ENCODE results near the gene SDK1. TPM values are rescaled to one million over a fixed set of nuclear protein-coding genes. Genes with fewer than 3 reads are reported as not detected.

Gene SDK1
- total RNA-seq, 1 donor = 0.36 TPM

GRCh38 chr7:3386423-3387190 lies 85.6 kb downstream of the SDK1 start:
- Histone ChIP-seq H3K4me1 (ENCODE audit: insufficient read depth, low read length) (no peaks in the 10 kb centered on the region), H3K4me2 (ENCODE audit: insufficient read depth, low read length) (no peak overlapping the region), H3K4me3 (ENCODE audit: insufficient read depth, low read length) (no peak overlapping the region), H3K79me2 (ENCODE audit: insufficient read depth, low read length) (no peaks in the 10 kb centered on the region), H2AFZ (ENCODE audit: low read length) (no peak overlapping the region), H3K27me3 (ENCODE audit: insufficient read depth, low read length) (no peaks in the 10 kb centered on the region), H4K20me1 (ENCODE audit: insufficient read depth, low read length) (no peaks in the 10 kb centered on the region), H3K9me3 (ENCODE audit: low read depth, low read length) (no peaks in the 10 kb centered on the region), H3K27ac (ENCODE audit: low read depth, low read length) (no peak overlapping the region), H3K36me3 (ENCODE audit: insufficient read depth, low read length) (no peaks in the 10 kb centered on the region)
- TF ChIP-seq CTCF (IDR thresholded peaks at IDR 0.05; ENCODE audit: extremely low read depth, low read depth, low read length) = no peak
- no peak for DNase-seq (ENCODE audit: insufficient read length, low spot score, missing footprints)

- H2AFZ ChIP-seq (ENCODE audit: low read length) = no peak overlapping the region
- TF ChIP-seq CTCF (IDR thresholded peaks at IDR 0.05; ENCODE audit: extremely low read depth, low read depth, low read length) = no peak
- H3K4me2 ChIP-seq (ENCODE audit: insufficient read depth, low read length) = no peak overlapping the region
- H3K36me3 ChIP-seq (ENCODE audit: insufficient read depth, low read length) = no peaks in the 10 kb centered on the region
- no peak overlapping the region for H3K4me3 ChIP-seq (ENCODE audit: insufficient read depth, low read length)
- H3K79me2 ChIP-seq (ENCODE audit: insufficient read depth, low read length) = no peaks in the 10 kb centered on the region
- peaks cover 2% of the 10 kb centered on the region for H3K9me3 ChIP-seq (ENCODE audit: low read depth, low read length)
- no peaks in the 10 kb centered on the region for H4K20me1 ChIP-seq (ENCODE audit: insufficient read depth, low read length)
- no peaks in the 10 kb centered on the region for H3K4me1 ChIP-seq (ENCODE audit: insufficient read depth, low read length)
- no peaks in the 10 kb centered on the region for H3K27me3 ChIP-seq (ENCODE audit: insufficient read depth, low read length)
- H3K27ac ChIP-seq (ENCODE audit: low read depth, low read length) = no peak overlapping the region
- DNase-seq (ENCODE audit: insufficient read length, low spot score, missing footprints) = no peak
These were observed 92.8 kb downstream of the SDK1 start for GRCh38 chr7:3393862-3394261.

- no peak for TF ChIP-seq CTCF (IDR thresholded peaks at IDR 0.05; ENCODE audit: extremely low read depth, low read depth, low read length)
- Histone ChIP-seq H3K36me3 (ENCODE audit: insufficient read depth, low read length) (no peaks in the 10 kb centered on the region), H2AFZ (ENCODE audit: low read length) (no peak overlapping the region), H3K79me2 (ENCODE audit: insufficient read depth, low read length) (no peaks in the 10 kb centered on the region), H3K9me3 (ENCODE audit: low read depth, low read length) (peaks cover 2% of the 10 kb centered on the region), H3K4me2 (ENCODE audit: insufficient read depth, low read length) (no peak overlapping the region), H3K4me1 (ENCODE audit: insufficient read depth, low read length) (no peaks in the 10 kb centered on the region), H4K20me1 (ENCODE audit: insufficient read depth, low read length) (no peaks in the 10 kb centered on the region), H3K27me3 (ENCODE audit: insufficient read depth, low read length) (no peaks in the 10 kb centered on the region), H3K4me3 (ENCODE audit: insufficient read depth, low read length) (no peak overlapping the region), H3K27ac (ENCODE audit: low read depth, low read length) (no peak overlapping the region)
- DNase-seq (ENCODE audit: insufficient read length, low spot score, missing footprints) = no peak
These were observed 96.3 kb downstream of the SDK1 start for GRCh38 chr7:3397324-3397723.

- Histone ChIP-seq H3K79me2 (ENCODE audit: insufficient read depth, low read length) (no peaks in the 10 kb centered on the region), H3K4me2 (ENCODE audit: insufficient read depth, low read length) (no peak overlapping the region), H2AFZ (ENCODE audit: low read length) (no peak overlapping the region), H3K4me1 (ENCODE audit: insufficient read depth, low read length) (no peaks in the 10 kb centered on the region), H3K27ac (ENCODE audit: low read depth, low read length) (no peak overlapping the region), H3K27me3 (ENCODE audit: insufficient read depth, low read length) (no peaks in the 10 kb centered on the region), H3K9me3 (ENCODE audit: low read depth, low read length) (peaks cover 2% of the 10 kb centered on the region), H3K36me3 (ENCODE audit: insufficient read depth, low read length) (no peaks in the 10 kb centered on the region), H3K4me3 (ENCODE audit: insufficient read depth, low read length) (no peak overlapping the region), H4K20me1 (ENCODE audit: insufficient read depth, low read length) (no peaks in the 10 kb centered on the region)
- DNase-seq (ENCODE audit: insufficient read length, low spot score, missing footprints) = no peak
- no peak for TF ChIP-seq CTCF (IDR thresholded peaks at IDR 0.05; ENCODE audit: extremely low read depth, low read depth, low read length)
These were observed 98.8 kb downstream of the SDK1 start for GRCh38 chr7:3399858-3400257.

Data from osteoblast (primary cell).